HG03354 (cell line): ENCODE results near the gene ALKBH5.

Experiments
- ATAC-seq: cut with Tn5 transposase; IDR thresholded peaks from one replicate; pipeline ENCODE4 v1.9.1; 2021; ENCODE audit warnings: mild to moderate bottlenecking; ENCODE audit not compliant: unreplicated experiment, poor library complexity, severe bottlenecking

ALKBH5 gene

DNA sequence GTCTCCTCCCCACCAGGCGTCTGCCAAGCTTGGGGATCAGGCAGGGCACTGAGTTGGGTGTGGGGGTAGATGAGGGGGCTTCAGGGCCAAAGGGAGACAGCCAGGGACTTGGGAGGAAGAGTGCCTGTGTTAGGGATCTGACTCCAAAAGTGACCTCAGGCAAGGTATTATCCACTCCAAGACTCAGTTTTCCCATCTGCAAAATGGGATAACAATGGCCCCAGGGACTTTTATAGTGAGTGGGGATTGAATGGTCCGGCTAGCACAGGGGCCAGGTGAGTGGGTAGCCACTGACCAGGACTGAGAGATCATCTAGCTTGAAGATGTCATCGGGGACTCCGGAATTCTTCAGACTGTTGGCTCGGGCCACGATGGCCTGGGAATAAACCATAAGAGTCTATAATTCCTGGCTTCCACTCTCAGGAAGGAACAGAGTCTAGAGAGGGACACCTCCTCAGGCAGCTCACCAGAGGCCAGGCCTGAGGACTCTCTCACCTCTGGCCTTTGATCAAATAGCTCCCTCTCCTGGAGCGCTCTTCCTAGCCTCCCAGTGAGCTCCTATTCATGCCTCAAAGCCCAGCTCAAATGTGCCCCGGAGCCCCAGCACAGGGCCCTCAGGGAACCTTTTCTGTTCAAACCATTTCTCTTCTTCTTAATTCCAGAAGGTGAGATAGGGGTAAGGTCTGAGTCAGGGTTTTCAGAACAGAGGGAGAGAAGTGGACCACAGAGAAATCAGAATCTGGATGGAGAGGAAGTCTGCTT lies 71.4 kb downstream of the ALKBH5 start:
- ATAC-seq, result no peak

DNA sequence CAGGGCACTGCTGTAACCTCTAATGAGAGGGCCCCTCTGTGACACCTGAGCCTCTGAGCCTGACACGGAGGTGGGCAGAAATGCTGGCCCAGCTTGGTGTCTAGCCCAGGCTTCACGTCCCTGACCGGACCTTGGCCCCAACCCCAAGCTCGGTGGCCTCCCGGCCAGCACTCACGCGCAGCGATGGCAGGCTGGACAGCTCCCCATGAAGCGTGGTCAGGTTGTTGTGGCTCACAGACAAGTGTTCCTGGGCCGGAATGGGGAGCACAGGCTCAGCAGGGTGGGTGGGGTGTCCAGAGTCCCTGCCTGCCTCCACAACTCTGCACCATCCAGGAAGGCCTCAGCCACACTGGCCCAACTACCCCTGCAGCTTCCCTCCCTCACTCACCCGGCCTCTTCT lies 72.7 kb downstream of the ALKBH5 start:
- no peak for ATAC-seq

DNA sequence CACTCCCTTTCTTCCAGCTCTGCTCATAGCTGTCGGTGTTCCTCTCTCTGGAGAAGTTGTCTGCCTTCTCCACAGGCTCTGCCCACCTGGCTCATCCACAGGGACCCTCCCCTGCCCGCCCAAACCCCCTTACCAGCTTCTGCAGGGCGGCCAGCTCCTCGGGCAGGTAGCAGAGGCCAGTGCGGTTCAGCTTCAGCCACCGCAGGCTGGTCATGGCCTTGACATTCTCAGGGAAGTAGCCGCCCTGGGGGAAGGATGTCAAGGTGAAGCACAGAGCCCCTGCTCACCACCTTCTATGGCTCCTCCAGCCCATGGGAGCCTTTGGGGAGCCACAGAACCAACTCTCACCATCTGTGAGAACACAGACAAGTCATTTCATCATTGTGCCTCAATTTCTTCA lies 73.1 kb downstream of the ALKBH5 start:
- no peak for ATAC-seq

DNA sequence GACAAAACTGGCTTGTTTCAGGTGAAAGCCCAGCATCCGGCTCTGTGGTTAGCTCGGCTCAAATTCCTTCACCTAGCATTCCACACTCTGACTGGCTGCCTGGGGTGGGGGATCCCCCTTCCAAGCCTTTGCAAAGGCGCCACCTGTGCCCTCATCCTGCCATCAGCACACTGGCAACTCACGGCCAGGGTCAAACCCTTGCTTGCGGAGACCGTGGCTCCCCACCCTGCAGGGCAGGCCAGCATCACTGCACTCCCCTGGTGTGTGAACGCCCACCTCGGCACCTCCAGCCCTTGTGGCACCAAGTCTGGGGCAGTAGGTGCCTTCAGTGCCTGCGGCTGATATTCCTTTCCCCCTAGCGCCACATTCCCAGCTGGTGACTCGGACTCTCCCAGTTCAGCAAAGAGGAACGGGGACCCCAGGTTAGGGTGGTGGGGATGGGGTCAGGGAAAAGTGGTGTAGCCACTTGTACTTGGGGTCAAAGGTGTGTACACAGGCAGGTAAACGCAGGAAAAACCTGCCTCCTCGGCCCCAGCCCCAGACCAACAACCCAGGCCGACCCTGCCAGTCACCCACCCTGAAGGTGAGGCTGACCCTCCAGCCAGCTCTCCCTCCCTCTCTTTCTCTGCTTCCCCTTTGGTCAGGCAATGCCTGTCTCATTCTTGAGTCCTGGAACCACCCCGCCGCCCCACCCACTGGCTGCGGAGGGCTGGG lies 73.8 kb downstream of the ALKBH5 start:
- ATAC-seq, result peak; percentile 6

DNA sequence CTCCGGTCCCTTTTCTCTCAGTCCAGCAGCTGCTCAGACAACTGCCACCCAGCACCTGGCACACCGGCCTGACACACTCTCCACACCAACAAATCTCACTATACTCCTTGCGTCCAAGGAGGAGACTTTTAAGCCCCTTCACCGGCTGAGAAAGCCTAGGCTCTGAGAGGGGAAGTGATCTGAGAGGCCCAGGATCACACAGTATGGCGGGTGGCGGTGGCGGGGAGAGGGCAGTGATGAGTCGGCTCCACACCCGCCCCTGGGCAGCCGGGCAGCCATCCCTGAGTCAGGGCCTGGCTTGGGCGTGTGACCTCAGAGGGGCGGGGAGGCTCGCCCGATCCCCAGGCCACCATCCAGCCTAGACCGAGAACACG lies 74.3 kb downstream of the ALKBH5 start:
- ATAC-seq, result peak; percentile 33

DNA sequence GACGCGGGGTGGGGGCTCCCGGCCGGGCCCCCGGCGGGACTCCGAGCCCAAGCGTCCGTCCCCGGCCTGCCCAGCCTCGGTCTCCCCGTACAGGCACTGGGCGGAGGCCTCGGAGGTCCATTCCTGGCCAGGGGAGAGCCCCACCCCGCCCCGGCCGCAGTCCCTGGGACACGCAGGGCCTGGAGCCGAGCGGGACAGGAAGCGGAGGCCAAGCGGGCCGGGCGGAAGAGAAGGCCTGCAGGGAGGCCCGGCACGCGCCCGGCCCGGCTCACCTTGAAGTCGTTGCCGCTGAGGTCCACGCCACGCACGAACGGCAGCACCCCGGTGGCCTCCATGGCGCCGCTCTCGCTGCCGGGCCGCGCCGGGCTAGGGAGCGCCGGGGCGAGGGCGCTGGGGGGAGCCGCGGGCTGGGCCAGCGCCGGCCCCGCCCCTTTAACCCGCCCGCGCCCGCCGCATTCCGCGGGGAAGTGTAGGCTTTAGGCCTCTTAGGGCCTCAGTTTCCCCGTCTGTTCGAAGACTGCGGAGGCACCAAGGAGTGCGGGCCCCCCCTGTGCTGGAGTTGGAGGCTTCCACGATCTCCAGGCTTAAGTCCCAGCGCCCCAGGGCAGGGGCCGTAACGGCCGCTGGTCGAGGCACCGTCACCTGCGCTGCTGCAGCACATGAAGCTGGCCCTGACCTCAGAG lies 74.9 kb downstream of the ALKBH5 start, which contains the start of gene FLII:
TSS of gene FLII (minus strand) at position 383 of the 683 bp plus-strand sequence. CDS start at position 335, 48 bp downstream.
- peak; percentile 15 for ATAC-seq
